HG03521 (cell line): ENCODE measurements around the gene OTOP1.
"Not testable (repeated sequence)": the region's sequence is repeated elsewhere in the genome, so short reads cannot be mapped to it uniquely, and the experiment has no call there.

Experiments used
- ATAC-seq: cut with Tn5 transposase; IDR thresholded peaks from one replicate; pipeline ENCODE4 v1.9.1; 2021; ENCODE audit warnings: mild to moderate bottlenecking, moderate library complexity; ENCODE audit not compliant: unreplicated experiment

Gene OTOP1

GRCh38 chr4:4239551-4239950, 12.8 kb upstream of the OTOP1 start:
- ATAC-seq, result not testable (repeated sequence)

GRCh38 chr4:4233610-4234009, 6.9 kb upstream of the OTOP1 start:
- ATAC-seq, result no peak

- no peak for ATAC-seq
Observed at GRCh38 chr4:4228356-4228668, 1.6 kb upstream of the OTOP1 start.

- ATAC-seq, result no peak
Observed at GRCh38 chr4:4227510-4228355, 1.0 kb upstream of the OTOP1 start.

- no peak for ATAC-seq
Observed at GRCh38 chr4:4225915-4226605, 669 bp downstream of the OTOP1 start.

DNA sequence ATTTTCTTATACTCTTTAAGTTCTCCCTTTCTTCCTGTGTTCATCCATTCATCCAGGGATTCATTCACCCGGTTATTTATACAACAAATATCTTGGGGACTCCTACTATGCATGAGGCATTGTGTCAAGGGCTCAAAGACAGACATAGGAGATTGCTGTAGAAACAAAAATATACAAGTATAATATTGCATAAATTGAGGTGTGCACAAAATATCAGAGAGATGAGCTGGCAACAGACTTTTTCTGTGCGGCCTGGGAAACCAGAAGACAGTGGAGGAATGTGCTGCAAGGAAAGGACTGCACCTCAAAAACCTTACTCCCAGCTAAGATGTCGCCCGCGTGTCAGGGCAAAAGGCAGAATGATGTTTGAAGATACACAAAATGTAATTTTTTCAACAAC, 9.6 kb downstream of the OTOP1 start:
- ATAC-seq, result no peak

DNA sequence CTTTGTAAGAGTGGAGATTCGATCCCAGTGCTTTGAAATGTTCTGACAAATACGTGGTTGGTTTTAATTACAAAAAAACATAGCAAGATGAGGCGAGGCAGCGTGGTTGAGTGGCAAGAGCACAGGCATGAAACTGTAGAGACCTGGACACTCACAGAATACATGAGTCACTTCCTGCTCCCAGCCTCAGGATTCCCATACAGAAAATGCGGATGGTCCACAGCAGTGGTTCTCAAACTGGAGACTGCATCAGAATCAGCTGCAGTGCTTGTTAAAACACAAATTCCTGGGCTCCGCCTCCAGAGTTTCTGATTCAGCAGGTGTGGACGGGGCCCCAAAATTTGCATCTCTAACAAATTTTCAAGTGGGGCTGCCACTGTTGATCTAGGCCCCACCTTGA, 10.1 kb downstream of the OTOP1 start:
- ATAC-seq, result no peak

DNA sequence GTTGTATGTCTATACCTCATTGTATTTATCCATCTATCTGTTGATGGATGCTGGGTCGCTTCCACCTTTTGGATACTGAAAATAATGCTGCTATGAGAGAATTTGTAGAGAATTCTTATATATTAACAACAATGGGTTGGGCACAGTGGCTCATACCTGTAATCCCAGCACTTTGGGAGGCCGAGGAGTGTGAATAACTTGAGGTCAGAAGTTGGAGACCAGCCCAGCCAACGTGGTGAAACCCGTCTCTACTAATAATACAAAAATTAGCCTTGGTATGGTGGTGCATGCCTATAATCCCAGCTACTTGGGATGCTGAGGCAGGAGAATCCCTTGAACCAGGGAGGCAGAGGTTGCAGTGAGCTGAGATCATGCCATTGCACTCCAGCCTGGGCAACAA, 13.1 kb downstream of the OTOP1 start:
- not testable (repeated sequence) for ATAC-seq

- no peak for ATAC-seq
Observed at GRCh38 chr4:4206204-4206603, 20.5 kb downstream of the OTOP1 start.

- ATAC-seq, result no peak
Observed at GRCh38 chr4:4204401-4204745, 22.4 kb downstream of the OTOP1 start.

DNA sequence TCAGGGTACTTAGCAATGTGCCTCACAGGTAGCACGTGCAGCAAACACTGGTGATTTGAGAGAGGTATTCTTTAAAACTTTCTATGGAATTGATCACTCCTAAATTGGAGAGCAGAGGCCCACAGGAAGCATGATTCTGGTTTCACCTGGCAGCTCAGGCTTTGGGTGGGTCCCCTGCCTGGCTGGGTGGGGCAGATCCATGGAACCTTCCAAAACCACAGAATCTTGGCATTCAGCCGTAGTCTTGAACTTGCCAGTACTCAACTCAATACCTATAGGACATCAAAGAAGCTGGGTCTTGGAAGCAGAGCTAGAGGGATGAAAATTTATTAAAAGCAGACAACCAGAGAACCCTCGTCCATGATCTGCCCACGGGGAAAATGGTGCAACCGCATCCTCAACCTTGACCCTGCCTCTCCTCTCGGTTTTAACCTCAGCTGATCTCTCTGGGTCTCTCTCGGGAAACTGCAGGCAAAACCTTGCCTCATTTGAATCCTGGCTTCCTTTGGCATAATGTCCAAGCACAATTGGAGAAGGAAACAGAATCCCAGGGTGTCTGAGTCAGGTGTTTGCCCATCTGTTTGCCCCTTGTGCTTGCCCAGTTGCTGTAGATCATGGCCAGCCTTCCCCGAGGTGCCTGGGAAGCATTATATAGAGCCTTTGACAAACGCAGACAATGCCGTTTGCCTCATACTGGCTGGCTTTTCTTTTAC, 22.9 kb downstream of the OTOP1 start:
- ATAC-seq, result no peak

GRCh38 chr4:4202510-4202909, 24.2 kb downstream of the OTOP1 start:
- ATAC-seq, result no peak

GRCh38 chr4:4200624-4201023, 26.1 kb downstream of the OTOP1 start:
- ATAC-seq, result no peak

- ATAC-seq, result no peak
Observed at GRCh38 chr4:4195354-4195753, 31.4 kb downstream of the OTOP1 start.

DNA sequence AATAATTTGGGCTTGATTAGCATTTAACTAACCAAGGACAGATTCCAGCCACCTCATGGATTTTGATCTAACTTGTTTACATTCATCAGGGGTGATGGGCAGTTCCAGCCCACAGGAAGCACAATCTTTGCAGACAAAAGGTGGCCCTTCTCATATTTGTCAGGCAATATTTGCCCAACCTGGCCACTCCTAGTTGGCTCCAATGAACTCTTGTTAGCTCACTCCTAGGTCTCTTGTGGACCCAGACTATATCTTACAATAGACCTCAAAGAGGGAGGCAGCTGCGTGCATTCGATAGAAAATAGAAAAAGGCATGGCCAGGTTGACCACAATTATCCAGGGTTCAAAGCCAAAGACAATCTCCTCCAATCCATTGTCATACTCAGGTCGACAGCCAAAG, 38.2 kb downstream of the OTOP1 start:
- not testable (repeated sequence) for ATAC-seq

DNA sequence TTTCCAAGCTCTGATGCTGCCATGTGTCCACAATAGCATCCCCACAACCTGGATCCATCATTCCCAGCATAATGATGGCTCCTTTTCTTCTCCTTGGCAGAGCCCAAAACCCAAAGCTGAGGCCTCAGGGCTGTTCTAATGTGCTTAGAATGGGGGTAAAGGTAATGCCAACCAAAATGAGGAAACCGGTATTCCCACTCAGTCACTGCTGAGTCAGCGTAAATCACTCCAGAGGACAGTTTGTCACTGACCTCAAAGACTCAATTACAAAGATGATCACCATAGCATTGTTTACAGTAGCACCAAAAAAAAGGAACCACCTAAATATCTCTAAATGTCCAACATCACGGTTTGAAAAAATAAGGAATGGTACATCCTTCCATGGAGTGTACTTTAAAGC, 41.2 kb downstream of the OTOP1 start:
- ATAC-seq, result no peak

DNA sequence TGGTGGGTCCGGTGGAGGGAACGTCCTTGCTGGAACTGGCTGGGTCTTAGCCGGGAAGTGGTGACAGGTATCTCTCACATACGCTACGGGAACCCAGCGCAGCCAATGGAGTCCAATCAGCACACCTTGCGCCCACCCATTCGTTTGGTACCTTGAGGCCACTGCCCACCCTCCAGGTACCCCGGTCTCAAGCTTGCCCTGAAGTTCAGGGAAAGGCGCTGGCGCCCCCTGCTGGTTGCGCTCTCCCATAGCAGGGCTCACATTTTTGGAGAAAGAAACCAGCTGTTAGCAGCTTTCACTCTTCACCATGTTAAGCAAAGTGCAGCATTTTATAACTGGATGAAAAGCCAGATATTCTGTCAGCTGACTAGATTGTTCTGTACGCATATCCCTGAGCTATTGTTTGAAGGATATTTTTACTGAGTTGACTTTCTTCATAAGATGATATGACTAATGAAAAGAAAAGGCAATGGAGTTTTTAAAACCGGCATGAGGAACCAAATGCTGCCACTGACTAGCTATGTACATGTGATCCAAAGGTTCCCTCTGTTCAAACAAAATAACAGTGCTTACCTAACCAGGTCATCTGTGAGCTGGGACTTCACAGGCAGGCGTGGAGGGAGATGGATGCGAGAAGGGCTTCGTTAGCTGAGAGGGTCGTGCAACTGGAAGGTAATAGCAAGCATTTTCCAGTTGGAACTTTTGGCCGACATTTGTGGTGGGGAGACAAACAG, 43.7 kb downstream of the OTOP1 start:
- no peak for ATAC-seq

GRCh38 chr4:4170596-4171150, 56.1 kb downstream of the OTOP1 start:
- no peak for ATAC-seq

DNA sequence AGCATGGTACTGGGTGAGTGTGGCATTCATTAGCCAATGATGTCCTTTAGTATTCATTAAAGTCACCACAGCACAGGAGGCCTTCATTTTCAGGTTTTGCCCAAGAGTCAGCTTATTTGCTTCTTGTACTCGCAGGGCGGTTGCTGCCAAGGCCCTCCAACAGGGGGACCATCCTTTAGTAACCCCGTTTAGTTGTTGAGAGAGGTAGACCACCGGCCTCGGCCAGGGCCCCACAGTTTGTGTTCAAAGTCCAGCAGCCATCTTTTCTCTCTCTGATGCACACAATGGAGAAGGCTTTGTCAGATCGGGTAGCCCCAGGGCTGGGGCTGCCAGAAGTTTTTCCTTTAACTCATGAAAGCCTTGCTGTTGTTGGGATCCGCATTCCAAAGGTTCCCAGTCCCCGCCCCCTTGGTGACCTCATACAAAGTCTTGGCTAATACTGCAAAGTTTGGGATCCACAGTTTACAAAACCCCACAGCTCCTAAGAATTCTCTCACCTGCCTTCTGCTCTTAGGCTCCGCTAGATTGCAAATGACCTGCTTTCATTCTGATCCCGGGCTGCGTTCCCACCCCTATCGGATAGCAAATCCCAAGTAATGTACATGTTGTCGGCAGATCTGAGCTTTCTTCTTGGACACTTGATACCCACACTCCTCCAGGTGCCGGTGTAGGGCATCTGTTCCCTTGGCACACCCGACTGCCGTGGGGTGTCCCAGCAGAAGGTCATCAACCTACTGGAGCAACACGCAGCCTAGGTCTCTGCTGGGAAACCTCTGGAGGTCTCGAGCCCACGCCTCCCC, 58.5 kb downstream of the OTOP1 start:
- ATAC-seq, result not testable (repeated sequence)

- ATAC-seq, result not testable (repeated sequence)
Observed at GRCh38 chr4:4166986-4167385, 59.7 kb downstream of the OTOP1 start.
